HG03280 (cell line): ENCODE measurements around the gene OR4D2.

Experiments used
- ATAC-seq: cut with Tn5 transposase; IDR thresholded peaks from one replicate; pipeline ENCODE4 v1.9.1; 2021; ENCODE audit warnings: mild to moderate bottlenecking, moderate library complexity; ENCODE audit not compliant: unreplicated experiment

The OR4D2 gene

GRCh38 chr17:58172369-58173071, 5.7 kb downstream of the OR4D2 start:
- no peak for ATAC-seq

DNA sequence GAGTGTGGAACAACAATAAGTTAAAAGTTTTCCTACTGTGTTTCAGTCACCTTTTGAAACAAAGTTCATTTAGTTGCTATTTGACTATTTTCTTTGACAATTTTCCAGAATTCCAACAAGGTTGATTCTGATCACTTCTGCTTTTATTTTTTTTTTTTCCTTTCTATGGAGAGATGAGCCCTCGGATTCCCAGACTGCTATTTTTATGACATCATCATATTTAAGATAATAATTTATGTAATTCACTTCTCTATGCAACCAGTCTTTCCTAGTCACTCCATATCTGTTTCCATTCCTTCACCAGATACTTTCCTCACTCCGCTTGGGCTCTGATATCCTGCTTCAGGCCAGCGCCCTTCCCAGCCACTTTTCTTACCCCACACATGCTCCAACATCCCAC, 8.1 kb downstream of the OR4D2 start:
- no peak for ATAC-seq

- ATAC-seq: no peak
These were observed 9.4 kb downstream of the OR4D2 start for GRCh38 chr17:58176200-58176599.

DNA sequence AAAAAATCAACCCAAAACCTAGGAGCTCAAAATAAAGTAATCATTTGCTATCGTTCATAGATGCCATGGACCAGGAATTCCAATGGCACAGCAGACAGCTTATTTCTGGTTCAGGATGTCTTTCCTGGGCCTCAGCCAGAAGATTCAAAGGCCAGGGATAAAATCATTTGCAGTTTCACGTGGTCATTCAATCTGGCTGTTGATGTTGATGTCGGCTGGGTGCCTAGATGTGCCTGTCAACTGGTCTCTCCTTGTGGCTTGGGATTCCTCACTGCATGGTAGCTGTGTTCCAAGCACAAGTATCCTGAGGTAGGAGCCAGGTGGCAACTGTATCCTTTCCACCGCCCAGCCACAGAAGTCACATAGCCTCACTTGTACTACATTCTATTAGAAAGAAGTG, 15.0 kb downstream of the OR4D2 start:
- no peak for ATAC-seq

- ATAC-seq: no peak
These were observed 16.7 kb downstream of the OR4D2 start for GRCh38 chr17:58183514-58183913.

- no peak for ATAC-seq
These were observed 17.7 kb downstream of the OR4D2 start for GRCh38 chr17:58184308-58184985.

- ATAC-seq: no peak
These were observed 18.4 kb downstream of the OR4D2 start for GRCh38 chr17:58184986-58185761.

DNA sequence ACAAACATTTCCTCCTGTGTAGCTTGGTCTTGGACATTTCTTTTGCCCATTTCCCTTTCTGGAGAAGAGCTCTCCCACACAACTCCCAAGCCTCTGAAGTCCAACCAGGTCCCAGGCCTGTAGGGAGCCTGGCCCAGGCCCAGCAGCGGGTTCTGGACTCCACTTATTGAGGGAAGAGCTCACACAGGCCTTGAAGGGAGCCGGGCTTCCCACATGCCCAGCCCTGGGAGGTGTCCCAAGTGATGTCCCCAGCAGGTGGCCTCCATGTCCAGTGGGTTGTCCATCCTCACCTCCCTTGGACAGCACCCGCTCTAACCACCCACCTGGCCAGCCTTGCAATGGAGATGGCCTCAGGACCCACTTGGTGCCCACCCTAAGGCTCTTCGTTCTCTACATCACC, 19.8 kb downstream of the OR4D2 start:
- no peak for ATAC-seq

GRCh38 chr17:58187063-58187462, 20.3 kb downstream of the OR4D2 start:
- ATAC-seq: no peak

GRCh38 chr17:58187675-58188074, 20.9 kb downstream of the OR4D2 start:
- no peak for ATAC-seq

- ATAC-seq: no peak
These were observed 22.8 kb downstream of the OR4D2 start for GRCh38 chr17:58189436-58190146.

DNA sequence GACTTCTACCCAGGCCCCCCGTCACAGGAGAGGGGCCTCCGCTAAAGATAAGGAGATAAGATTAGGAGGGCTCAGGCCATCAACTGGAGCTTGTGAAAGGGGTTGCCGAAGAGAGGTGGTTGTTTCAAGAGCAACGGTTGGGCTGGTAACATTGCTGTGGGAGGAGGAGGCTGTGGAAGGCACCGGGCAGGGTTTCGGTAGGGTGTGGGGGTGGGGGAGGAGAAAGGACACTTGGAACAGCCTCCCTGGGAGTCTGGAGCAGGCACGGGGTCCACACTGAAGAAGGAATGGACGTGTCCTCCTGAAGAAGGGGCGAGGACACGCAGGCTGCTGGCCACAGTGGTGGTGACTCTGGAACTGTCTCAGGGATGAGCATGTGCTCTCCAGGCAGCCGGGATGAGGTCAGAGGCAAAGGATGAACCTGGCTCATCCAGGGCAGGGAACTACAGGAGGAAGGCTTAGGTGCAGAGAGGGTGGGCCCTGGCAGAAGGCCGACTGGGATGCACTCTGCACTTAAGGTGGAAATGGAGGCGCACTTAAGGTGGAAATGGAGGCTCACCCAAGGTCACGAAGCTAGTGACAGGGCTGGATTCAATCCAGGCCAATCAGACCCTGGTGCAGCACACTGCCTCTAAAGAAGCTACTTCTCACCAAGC, 24.6 kb downstream of the OR4D2 start:
- no peak for ATAC-seq

DNA sequence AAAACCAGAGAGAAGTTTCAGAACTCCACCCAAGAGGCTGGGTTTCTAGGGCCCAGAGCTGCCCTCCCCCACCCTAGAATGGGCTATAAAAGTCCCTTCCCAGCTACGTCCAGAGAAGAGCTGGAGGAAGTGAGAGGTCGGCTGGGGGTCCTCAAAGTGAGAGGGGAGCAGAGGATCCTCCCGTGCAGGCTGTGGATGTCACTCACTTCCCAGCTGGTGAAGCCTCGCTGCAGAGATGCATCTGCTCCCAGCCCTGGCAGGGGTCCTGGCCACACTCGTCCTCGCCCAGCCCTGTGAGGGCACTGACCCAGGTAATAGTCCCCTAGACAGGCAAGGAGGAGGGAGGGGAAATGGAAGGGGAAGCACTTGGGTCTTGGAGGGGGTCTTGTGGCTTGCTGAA, 25.8 kb downstream of the OR4D2 start, which contains the start of gene EPX:
EPX (plus strand) TSS at position 115 of the 400 bp plus-strand sequence; CDS start at position 236, 121 bp downstream.
- no peak for ATAC-seq

DNA sequence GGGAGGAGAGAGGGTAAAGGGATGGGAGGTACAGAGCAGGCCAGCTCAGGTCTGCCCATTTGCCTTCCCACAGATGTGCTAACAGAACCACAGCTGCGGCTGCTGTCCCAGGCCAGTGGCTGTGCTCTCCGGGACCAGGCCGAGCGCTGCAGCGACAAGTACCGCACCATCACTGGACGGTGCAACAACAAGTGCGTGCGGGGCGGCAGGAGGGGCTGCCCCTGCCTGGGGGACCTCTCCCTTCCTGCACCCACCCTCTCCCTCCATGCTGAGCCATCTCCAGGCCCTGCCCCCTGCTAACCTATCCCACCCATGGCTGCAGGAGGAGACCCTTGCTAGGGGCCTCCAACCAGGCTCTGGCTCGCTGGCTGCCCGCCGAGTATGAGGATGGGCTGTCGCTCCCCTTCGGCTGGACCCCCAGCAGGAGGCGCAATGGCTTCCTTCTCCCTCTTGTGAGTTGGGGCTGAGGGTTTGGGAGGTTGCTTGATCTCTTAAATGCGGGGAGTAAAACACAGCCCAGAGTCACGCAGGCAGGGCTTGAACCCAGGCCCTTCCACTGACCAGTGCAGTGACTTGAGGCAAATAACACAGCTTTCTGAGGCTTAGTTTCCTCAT, 27.0 kb downstream of the OR4D2 start:
- no peak for ATAC-seq

- ATAC-seq: no peak
These were observed 28.8 kb downstream of the OR4D2 start for GRCh38 chr17:58195518-58196123.

- no peak for ATAC-seq
These were observed 29.8 kb downstream of the OR4D2 start for GRCh38 chr17:58196610-58197009.

- no peak for ATAC-seq
These were observed 33.3 kb downstream of the OR4D2 start for GRCh38 chr17:58200024-58200633.

GRCh38 chr17:58202859-58203258, 36.1 kb downstream of the OR4D2 start:
- no peak for ATAC-seq

- ATAC-seq: no peak
These were observed 38.0 kb downstream of the OR4D2 start for GRCh38 chr17:58204796-58205195.
